ENCODE measurements around the gene MRGPRD.

MRGPRD gene

DNA sequence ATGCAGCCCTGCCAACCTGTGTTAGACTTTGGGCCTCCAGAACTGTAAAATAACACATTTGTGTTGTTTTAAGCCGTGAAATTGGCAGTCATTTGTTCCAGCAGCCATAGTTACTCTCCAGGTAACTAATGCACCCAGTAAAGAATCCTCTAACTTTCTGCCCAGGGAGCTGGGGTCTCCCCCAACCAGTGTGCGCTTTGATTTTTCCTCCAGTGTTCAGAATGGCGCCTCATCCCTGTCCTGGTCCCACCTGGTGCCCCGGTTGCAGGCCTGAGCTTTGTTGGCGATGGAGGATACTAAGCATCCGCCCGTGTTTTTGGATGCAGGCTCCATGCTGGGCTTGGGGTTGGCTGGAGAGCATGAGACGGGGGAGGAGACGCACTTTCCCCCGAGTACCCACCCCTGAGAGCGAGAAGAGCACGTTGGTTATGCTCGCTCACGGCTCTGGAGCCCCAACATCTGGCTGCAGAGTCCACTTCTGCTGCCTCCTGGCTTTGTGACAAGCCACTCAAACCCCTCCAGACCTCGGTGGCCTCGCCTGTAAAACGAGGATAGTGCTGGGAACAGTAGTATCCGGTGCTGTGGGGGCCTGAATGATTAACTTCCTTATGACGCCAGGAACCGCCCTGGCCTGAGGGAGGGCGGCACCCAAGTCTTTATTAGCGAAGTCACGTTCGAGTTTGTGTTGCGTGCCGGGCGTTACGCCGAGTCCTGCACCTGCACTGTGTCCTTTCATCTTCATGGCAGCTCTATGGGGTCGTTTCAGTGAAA, 25.8 kb downstream of the MRGPRD start:
- H3K4me1 ChIP-seq (ENCODE audit: insufficient read depth, low read length, poor library complexity, severe bottlenecking) = no peaks in the 10 kb centered on the region
- no peak overlapping the region for H3K4me3 ChIP-seq (ENCODE audit: low read length, poor library complexity, severe bottlenecking)
- no peak overlapping the region for H2AFZ ChIP-seq (ENCODE audit: low read length)
- TF ChIP-seq EZH2phosphoT487 (IDR thresholded peaks at IDR 0.05; ENCODE audit: borderline replicate concordance) (no peak), CTCF (conservative IDR thresholded peaks at IDR 0.05; ENCODE audit: low read length) (no peak)
- H3K9me3 ChIP-seq (ENCODE audit: insufficient read depth, low read depth, low read length) = no peaks in the 10 kb centered on the region
- no peaks in the 10 kb centered on the region for H3K9me2 ChIP-seq (replicated peaks; ENCODE audit: low read depth, low read length)
- no peaks in the 10 kb centered on the region for H4K20me1 ChIP-seq (ENCODE audit: insufficient read depth, low read length, poor library complexity, severe bottlenecking)
- H3K4me2 ChIP-seq (ENCODE audit: low read depth, low read length, poor library complexity, severe bottlenecking) = no peak overlapping the region
- H3K9ac ChIP-seq (ENCODE audit: low read depth, low read length, poor library complexity, severe bottlenecking) = no peak overlapping the region
- H3F3A ChIP-seq (ENCODE audit: low read depth) = no peaks in the 10 kb centered on the region
- H3K79me2 ChIP-seq (ENCODE audit: insufficient read depth, low read length) = no peaks in the 10 kb centered on the region
- H3K27me3 ChIP-seq (ENCODE audit: insufficient read depth, low read length, poor library complexity, severe bottlenecking) = no peaks in the 10 kb centered on the region
- H3K36me3 ChIP-seq (ENCODE audit: insufficient read depth, low read length) = no peaks in the 10 kb centered on the region

DNA sequence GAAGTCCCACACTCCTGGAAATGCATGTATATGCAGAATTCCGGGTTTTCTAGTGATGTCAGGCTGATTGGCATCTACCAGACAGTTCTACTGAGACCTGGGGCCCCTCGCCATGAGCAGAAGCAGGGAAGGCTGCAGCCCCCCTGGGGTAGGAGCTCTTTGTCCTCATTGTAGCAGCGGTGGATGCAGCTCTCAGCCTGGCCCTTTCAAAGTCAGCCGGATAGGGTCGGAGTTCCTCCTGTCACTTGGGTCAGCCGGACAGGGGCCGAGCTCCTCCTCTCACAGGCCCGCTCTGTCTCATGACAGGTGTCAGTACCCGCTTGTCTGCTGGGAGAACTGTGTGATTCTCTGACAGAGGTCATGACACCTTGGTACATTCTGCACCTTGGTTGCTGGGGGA, 30.0 kb downstream of the MRGPRD start:
- Histone ChIP-seq H3K27me3 (ENCODE audit: insufficient read depth, low read length, poor library complexity, severe bottlenecking) (no peaks in the 10 kb centered on the region), H4K20me1 (ENCODE audit: insufficient read depth, low read length, poor library complexity, severe bottlenecking) (no peaks in the 10 kb centered on the region), H2AFZ (ENCODE audit: low read length) (no peak overlapping the region), H3K36me3 (ENCODE audit: insufficient read depth, low read length) (no peaks in the 10 kb centered on the region), H3F3A (ENCODE audit: low read depth) (no peaks in the 10 kb centered on the region), H3K9me2 (replicated peaks; ENCODE audit: low read depth, low read length) (no peaks in the 10 kb centered on the region), H3K9ac (ENCODE audit: low read depth, low read length, poor library complexity, severe bottlenecking) (no peak overlapping the region), H3K4me1 (ENCODE audit: insufficient read depth, low read length, poor library complexity, severe bottlenecking) (no peaks in the 10 kb centered on the region), H3K4me2 (ENCODE audit: low read depth, low read length, poor library complexity, severe bottlenecking) (no peak overlapping the region), H3K9me3 (ENCODE audit: insufficient read depth, low read depth, low read length) (no peaks in the 10 kb centered on the region), H3K79me2 (ENCODE audit: insufficient read depth, low read length) (no peaks in the 10 kb centered on the region), H3K4me3 (ENCODE audit: low read length, poor library complexity, severe bottlenecking) (no peak overlapping the region)
- TF ChIP-seq EZH2phosphoT487 (IDR thresholded peaks at IDR 0.05; ENCODE audit: borderline replicate concordance) (no peak), CTCF (conservative IDR thresholded peaks at IDR 0.05; ENCODE audit: low read length) (no peak)

DNA sequence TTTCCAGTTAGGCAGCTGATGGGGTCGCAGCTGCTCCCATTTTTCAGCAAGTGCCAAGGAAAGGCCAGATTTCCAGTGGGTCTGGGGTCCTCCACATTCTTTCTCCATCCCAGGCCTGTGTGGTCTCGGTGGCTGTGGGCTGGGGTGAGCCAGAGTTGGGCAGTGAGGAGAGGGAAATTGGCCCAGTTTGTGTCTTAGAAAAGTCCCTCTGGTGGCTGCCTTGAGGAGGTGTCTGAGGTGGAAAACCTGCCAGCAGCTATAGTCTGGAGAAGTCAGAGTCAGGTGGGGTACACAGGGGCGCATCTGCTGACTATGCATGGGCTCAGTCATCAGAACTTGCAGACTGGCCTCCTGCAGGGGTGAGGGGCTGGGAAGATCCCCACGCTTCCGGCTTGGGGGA, 30.5 kb downstream of the MRGPRD start:
- Histone ChIP-seq H3K4me2 (ENCODE audit: low read depth, low read length, poor library complexity, severe bottlenecking) (no peak overlapping the region), H3K4me3 (ENCODE audit: low read length, poor library complexity, severe bottlenecking) (no peak overlapping the region), H3F3A (ENCODE audit: low read depth) (no peaks in the 10 kb centered on the region), H2AFZ (ENCODE audit: low read length) (no peak overlapping the region), H3K36me3 (ENCODE audit: insufficient read depth, low read length) (no peaks in the 10 kb centered on the region), H4K20me1 (ENCODE audit: insufficient read depth, low read length, poor library complexity, severe bottlenecking) (no peaks in the 10 kb centered on the region), H3K9ac (ENCODE audit: low read depth, low read length, poor library complexity, severe bottlenecking) (no peak overlapping the region), H3K9me3 (ENCODE audit: insufficient read depth, low read depth, low read length) (no peaks in the 10 kb centered on the region), H3K27me3 (ENCODE audit: insufficient read depth, low read length, poor library complexity, severe bottlenecking) (no peaks in the 10 kb centered on the region), H3K4me1 (ENCODE audit: insufficient read depth, low read length, poor library complexity, severe bottlenecking) (no peaks in the 10 kb centered on the region), H3K79me2 (ENCODE audit: insufficient read depth, low read length) (no peaks in the 10 kb centered on the region), H3K9me2 (replicated peaks; ENCODE audit: low read depth, low read length) (no peaks in the 10 kb centered on the region)
- TF ChIP-seq EZH2phosphoT487 (IDR thresholded peaks at IDR 0.05; ENCODE audit: borderline replicate concordance) (no peak), CTCF (conservative IDR thresholded peaks at IDR 0.05; ENCODE audit: low read length) (peak; percentile 51)

Data from Loucy (cell line).